Stimulated activated CD4-positive, alpha-beta T cell treated with anti-CD3 and anti-CD28 coated beads, Interleukin-4, amount 100 ng/mL, for 4 hours (primary cell): Measurements from ENCODE around the gene PRMT6.

Source experiments
- DNase-seq, 2 experiments: peaks; one replicate each; pipeline ENCODE4 v3.0.0-alpha.2; 2020

The PRMT6 gene

GRCh38 chr1:107096690-107097089 is 40.2 kb downstream of the PRMT6 start:
- no peak for DNase-seq

GRCh38 chr1:107098961-107099360 is 42.5 kb downstream of the PRMT6 start:
- DNase-seq: no peak

- DNase-seq: no peak
Observed at GRCh38 chr1:107100331-107100984, 44.0 kb downstream of the PRMT6 start.

GRCh38 chr1:107105914-107106313 is 49.4 kb downstream of the PRMT6 start:
- no peak for DNase-seq
